ENCODE measurements around the gene WDR33.

The WDR33 gene

DNA sequence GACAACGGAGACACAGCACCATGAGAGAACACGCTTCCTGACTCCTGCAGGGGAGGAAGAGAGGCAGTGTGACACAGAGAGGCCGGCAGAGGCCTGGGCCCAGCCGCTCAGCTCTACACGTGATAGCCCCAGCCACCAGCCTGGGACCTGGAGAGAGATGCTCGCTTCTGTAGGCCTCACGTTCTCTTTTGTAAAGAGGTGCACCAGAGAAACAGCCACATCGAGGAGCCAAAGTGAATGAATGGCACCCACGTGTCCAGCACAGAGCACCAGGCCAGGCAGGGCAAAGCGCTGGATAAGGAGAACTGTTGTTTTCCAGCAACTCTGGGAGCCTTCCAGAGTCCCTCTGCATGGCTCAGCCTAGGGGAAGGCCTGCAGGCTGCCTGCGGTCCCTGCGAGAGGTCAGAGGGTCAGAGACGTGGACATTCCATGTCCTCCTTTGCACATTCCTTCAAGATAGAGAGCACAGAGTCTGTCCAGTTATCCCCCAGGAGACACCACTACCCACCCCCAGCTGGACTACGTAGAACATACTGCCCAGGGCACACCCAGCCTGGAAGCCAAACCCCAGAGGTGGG, 149.8 kb downstream of the WDR33 start:
- TF ChIP-seq, protein P1, sequence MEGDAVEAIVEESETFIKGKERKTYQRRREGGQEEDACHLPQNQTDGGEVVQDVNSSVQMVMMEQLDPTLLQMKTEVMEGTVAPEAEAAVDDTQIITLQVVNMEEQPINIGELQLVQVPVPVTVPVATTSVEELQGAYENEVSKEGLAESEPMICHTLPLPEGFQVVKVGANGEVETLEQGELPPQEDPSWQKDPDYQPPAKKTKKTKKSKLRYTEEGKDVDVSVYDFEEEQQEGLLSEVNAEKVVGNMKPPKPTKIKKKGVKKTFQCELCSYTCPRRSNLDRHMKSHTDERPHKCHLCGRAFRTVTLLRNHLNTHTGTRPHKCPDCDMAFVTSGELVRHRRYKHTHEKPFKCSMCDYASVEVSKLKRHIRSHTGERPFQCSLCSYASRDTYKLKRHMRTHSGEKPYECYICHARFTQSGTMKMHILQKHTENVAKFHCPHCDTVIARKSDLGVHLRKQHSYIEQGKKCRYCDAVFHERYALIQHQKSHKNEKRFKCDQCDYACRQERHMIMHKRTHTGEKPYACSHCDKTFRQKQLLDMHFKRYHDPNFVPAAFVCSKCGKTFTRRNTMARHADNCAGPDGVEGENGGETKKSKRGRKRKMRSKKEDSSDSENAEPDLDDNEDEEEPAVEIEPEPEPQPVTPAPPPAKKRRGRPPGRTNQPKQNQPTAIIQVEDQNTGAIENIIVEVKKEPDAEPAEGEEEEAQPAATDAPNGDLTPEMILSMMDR (IDR thresholded peaks at IDR 0.05) = no peak
- Mint-ChIP-seq H3K9me3 (no peaks in the 10 kb centered on the region), H3K27ac (no peak overlapping the region), H3K4me3 (no peak overlapping the region), H3K4me1 (peaks cover 32% of the 10 kb centered on the region), H3K27me3 (ENCODE audit: low read depth, poor library complexity) (peaks cover 46% of the 10 kb centered on the region), H3K36me3 (ENCODE audit: low read depth) (no peaks in the 10 kb centered on the region)
- no peak for DNase-seq

DNA sequence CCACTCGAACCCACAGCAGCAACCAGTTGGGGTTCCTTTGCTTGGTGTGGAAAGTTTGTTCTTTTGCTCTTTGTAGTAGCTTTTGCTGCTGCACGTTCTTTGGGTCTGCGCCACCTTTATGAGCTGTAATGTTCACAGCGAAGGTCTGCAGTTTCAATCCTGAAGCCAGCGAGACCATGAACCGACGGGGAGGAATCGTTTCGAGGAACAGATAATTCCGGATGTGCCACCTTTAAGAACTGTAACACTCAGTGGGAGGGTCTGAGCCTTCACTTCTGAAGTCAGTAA, 150.7 kb downstream of the WDR33 start:
- H3K36me3 Mint-ChIP-seq (ENCODE audit: low read depth) = no peaks in the 10 kb centered on the region
- TF ChIP-seq, protein P1 (IDR thresholded peaks at IDR 0.05) = no peak
- no peak for DNase-seq
- no peak overlapping the region for H3K4me3 Mint-ChIP-seq
- peaks cover 32% of the 10 kb centered on the region for H3K4me1 Mint-ChIP-seq
- H3K9me3 Mint-ChIP-seq = no peaks in the 10 kb centered on the region
- H3K27me3 Mint-ChIP-seq (ENCODE audit: low read depth, poor library complexity) = peaks cover 37% of the 10 kb centered on the region
- H3K27ac Mint-ChIP-seq = no peak overlapping the region

DNA sequence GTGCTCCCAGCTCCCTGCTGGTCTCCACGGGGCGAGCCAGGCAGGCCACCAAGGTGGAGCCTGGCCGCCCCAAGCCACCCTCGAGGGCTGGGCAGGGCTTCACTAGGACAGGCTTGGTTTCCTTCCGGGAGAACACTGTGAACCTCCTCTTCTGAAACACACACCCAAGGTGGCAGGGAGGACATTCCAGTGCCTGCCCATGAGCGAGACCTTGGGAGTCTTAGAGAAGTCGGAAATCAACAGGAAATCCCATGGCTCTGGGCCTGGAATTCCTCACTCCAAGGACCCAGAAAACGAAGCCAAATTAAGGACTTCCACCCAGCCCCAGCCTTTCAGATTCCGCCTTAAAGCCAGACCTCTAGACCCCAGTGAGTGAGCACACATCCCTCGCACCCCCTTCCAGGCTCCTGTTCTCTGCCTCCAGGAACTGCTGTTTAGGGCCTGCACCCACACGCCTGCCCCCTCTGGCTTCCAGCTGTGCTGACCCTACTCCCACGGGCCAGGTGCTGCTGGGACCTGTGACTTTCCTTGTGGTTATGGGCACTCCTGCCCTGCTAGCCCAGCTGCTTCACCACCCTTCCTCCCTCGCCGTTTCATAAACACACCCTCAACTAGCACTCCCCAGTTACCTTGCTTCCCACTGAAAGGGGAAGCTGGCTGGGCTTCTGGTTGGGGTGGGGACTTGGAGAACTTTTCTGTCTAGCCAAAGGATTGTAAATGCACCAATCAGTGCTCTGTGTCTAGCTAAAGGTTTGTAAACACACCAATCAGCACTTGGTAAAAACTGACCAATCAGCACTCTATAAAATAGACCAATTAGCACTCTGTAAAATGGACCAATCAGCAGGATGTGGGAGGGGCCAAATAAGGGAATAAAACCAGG, 151.3 kb downstream of the WDR33 start:
- TF ChIP-seq, protein P1 (IDR thresholded peaks at IDR 0.05) = no peak
- H3K36me3 Mint-ChIP-seq (ENCODE audit: low read depth) = no peaks in the 10 kb centered on the region
- H3K27me3 Mint-ChIP-seq (ENCODE audit: low read depth, poor library complexity) = peaks cover 36% of the 10 kb centered on the region
- H3K9me3 Mint-ChIP-seq = no peaks in the 10 kb centered on the region
- H3K4me1 Mint-ChIP-seq = peaks cover 30% of the 10 kb centered on the region
- no peak overlapping the region for H3K27ac Mint-ChIP-seq
- no peak overlapping the region for H3K4me3 Mint-ChIP-seq
- no peak for DNase-seq

- peaks cover 30% of the 10 kb centered on the region for H3K27me3 Mint-ChIP-seq (ENCODE audit: low read depth, poor library complexity)
- no peak overlapping the region for H3K4me3 Mint-ChIP-seq
- TF ChIP-seq, protein P1 (IDR thresholded peaks at IDR 0.05) = no peak
- H3K9me3 Mint-ChIP-seq = no peaks in the 10 kb centered on the region
- H3K27ac Mint-ChIP-seq = peak overlapping the region; percentile 80
- DNase-seq = no peak
- H3K4me1 Mint-ChIP-seq = peaks cover 29% of the 10 kb centered on the region
- no peaks in the 10 kb centered on the region for H3K36me3 Mint-ChIP-seq (ENCODE audit: low read depth)
These were observed 152.1 kb downstream of the WDR33 start for GRCh38 chr2:127658641-127659407.

GRCh38 chr2:127658146-127658545, 152.8 kb downstream of the WDR33 start:
- Mint-ChIP-seq H3K4me3 (no peak overlapping the region), H3K36me3 (ENCODE audit: low read depth) (no peaks in the 10 kb centered on the region), H3K9me3 (no peaks in the 10 kb centered on the region), H3K4me1 (peaks cover 22% of the 10 kb centered on the region), H3K27me3 (ENCODE audit: low read depth, poor library complexity) (peaks cover 23% of the 10 kb centered on the region), H3K27ac (no peak overlapping the region)
- no peak for DNase-seq
- TF ChIP-seq, protein P1 (IDR thresholded peaks at IDR 0.05) = no peak

Measured in nephron progenitor cell (in vitro differentiated cells).